ENCODE measurements around the gene HTR3E. TPM values are rescaled to one million over a fixed set of nuclear protein-coding genes. Genes with fewer than 3 reads are reported as not detected.

The HTR3E gene
- total RNA-seq, 1 donor, result not detected

DNA sequence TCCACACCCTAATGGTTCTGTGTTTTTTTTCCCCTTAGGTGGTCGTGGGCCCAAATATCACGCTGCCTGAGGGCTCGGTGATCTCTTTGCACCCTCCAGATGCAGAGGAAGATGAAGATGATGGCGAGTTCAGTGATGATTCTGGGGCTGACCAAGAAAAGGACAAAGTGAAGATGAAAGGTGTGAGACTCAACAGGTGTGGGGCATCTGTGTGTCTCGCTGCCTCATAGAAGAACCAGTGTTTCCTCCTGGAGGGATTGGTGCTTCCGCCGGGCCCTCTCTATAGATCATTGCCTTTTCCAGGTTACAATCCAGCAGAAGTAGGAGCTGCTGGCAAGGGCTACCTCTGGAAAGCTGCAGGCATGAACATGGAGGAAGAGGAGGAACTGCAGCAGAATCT lies 45.3 kb downstream of the HTR3E start:
- no peak overlapping the region for H3K4me3 ChIP-seq (ENCODE audit: low read depth, low read length)
- TF ChIP-seq, protein P1, sequence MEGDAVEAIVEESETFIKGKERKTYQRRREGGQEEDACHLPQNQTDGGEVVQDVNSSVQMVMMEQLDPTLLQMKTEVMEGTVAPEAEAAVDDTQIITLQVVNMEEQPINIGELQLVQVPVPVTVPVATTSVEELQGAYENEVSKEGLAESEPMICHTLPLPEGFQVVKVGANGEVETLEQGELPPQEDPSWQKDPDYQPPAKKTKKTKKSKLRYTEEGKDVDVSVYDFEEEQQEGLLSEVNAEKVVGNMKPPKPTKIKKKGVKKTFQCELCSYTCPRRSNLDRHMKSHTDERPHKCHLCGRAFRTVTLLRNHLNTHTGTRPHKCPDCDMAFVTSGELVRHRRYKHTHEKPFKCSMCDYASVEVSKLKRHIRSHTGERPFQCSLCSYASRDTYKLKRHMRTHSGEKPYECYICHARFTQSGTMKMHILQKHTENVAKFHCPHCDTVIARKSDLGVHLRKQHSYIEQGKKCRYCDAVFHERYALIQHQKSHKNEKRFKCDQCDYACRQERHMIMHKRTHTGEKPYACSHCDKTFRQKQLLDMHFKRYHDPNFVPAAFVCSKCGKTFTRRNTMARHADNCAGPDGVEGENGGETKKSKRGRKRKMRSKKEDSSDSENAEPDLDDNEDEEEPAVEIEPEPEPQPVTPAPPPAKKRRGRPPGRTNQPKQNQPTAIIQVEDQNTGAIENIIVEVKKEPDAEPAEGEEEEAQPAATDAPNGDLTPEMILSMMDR (IDR thresholded peaks at IDR 0.05; ENCODE audit: insufficient read depth, low read length), result no peak
- no peak for DNase-seq (ENCODE audit: low read depth)

DNA sequence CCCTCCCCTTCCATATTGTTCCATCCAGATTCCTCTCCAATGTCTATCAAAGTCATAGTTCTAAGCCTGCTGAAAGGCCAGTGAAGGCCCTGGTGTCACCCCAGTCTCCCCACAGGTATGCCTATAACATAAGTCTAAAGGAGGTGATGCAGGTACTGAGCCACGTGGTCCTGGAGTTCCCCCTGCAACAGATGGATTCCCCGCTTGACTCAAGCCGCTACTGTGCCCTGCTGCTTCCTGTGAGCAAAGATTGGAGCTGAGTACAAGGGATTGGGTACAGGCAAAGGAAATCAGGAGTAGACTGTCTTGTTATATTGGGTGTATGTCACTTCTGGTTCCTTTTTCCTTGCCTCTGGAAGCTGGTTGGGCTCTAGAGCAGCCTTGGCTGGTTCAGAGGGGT lies 46.5 kb downstream of the HTR3E start:
- no peak overlapping the region for H3K4me3 ChIP-seq (ENCODE audit: low read depth, low read length)
- DNase-seq (ENCODE audit: low read depth), result no peak
- TF ChIP-seq, protein P1 (IDR thresholded peaks at IDR 0.05; ENCODE audit: insufficient read depth, low read length), result no peak

DNA sequence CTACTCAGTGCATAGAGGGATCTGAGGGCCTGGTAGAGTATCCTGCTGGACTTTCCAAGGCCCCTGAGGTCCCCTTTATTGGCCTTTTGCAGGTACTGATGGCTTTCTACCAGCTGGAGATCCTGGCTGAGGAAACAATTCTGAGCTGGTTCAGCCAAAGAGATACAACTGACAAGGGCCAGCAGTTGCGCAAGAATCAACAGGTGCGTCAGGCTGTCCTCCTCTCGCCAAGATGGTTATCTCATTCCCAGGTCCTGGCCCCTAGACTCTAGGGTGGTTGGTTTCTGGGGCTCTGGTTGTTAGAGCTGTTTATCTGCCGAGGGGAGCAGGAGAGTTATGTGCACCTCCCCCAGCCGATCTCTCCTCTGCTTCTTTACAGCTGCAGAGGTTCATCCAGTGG lies 47.6 kb downstream of the HTR3E start:
- H3K4me3 ChIP-seq (ENCODE audit: low read depth, low read length), result no peak overlapping the region
- TF ChIP-seq, protein P1 (IDR thresholded peaks at IDR 0.05; ENCODE audit: insufficient read depth, low read length), result no peak
- no peak for DNase-seq (ENCODE audit: low read depth)

DNA sequence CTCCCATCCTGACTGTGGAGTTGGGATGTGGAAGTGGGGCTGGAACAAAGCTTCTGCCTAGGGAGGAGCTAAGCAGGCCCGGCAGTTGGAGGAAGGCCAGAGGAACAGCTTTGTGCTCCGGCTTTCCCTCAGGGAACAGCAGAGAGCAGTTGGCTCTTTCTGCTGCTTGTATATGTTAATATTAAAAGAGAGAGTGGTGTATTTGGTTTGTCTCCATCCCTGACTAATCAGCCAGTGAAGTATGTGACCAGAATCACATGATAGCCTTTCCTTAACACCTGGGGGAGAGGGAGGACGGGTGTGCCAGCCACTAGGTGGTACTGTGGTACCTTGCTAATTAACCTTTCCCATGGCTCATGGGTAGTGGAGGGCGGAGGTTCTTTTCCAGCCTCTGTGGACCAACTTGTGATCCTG lies 48.3 kb downstream of the HTR3E start:
- TF ChIP-seq, protein P1 (IDR thresholded peaks at IDR 0.05; ENCODE audit: insufficient read depth, low read length), result peak; percentile 55
- H3K4me3 ChIP-seq (ENCODE audit: low read depth, low read length), result no peak overlapping the region
- DNase-seq (ENCODE audit: low read depth), result peak; percentile 76

DNA sequence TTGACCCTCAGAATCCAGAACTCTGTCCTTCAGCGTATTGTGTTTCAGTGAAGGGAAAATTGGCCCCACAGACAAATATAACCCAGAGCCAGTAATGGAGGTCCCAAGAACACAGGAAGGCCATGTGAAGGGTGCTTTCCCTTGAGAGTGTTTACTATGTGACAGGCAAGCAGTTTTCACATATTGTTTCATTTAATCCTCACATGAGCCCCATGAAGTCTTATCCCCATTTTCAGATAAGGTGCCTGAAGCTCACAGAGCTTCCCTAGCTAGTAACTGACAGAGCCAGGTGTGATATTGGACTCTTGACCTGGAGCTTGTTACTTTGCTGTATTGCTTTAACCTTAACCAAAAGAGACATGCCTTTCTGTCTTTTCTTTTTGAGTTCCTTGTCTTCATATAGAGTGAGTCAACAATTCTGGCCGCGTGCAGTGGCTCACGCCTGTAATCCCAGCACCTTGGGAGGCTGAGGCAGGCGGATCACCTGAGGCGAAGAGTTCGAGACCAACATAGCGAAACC lies 48.9 kb downstream of the HTR3E start:
- DNase-seq (ENCODE audit: low read depth), result no peak
- no peak overlapping the region for H3K4me3 ChIP-seq (ENCODE audit: low read depth, low read length)
- TF ChIP-seq, protein P1 (IDR thresholded peaks at IDR 0.05; ENCODE audit: insufficient read depth, low read length), result no peak

DNA sequence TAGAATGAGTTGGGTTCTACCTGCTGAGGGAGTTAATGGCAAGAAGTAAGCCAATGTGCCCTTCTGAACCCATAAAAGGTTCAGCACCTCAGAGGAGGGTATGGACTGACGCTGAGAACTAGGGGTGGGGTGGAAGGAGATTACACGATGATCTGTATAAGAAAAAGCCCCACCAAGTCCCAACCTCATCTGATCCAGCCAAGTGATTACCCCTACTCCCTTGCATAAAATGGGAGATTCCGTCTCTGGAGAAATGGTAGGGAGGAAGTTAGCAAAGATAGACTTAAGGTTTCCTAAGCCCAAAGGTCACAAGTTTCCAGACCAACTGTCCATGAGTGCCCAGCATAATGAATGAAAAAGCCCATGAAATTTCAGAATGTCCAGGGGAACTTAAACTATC lies 51.2 kb downstream of the HTR3E start:
- no peak overlapping the region for H3K4me3 ChIP-seq (ENCODE audit: low read depth, low read length)
- TF ChIP-seq, protein P1 (IDR thresholded peaks at IDR 0.05; ENCODE audit: insufficient read depth, low read length), result no peak
- no peak for DNase-seq (ENCODE audit: low read depth)

DNA sequence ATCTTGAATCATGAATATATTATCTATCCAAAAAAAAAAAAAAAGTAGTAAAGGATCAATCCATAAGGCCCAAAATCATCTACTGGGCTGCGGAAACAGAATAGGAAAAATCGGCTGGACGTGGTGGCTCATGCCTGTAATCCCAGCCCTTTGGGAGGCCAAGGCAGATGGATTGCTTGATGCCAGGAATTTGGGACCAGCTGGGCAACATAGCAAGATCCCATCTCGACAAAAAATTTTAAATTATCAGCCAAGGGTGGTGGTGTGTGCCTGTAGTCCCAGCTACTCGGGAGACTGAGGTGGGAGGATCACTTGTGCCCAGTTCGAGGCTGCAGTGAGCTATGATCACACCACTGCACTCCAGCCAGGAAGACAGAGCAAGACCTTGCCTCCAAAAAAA lies 52.3 kb downstream of the HTR3E start:
- DNase-seq (ENCODE audit: low read depth), result no peak
- no peak overlapping the region for H3K4me3 ChIP-seq (ENCODE audit: low read depth, low read length)
- TF ChIP-seq, protein P1 (IDR thresholded peaks at IDR 0.05; ENCODE audit: insufficient read depth, low read length), result no peak

Data from fibroblast of the aortic adventitia (primary cell).